Measurements from ENCODE around the gene PIK3AP1.
"Not testable (repeated sequence)": the region's sequence is repeated elsewhere in the genome, so short reads cannot be mapped to it uniquely, and the experiment has no call there.

Gene PIK3AP1

DNA sequence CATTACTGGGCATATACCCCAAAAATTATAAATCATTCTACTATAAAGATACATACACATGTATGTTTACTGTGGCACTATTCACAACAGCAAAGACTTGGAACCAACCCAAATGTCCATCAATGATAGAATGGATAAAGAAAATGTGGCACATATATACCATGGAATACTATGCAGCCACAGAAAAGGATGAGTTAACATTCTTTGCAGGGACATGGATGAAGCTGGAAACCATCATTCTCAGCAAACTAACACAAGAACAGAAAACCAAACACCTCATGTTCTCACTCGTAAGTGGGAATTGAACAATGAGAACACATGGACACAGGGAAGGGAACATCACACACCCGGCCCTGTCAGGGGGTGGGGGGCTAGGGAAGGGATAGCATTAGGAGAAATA lies 145.8 kb downstream of the PIK3AP1 start:
- not testable (repeated sequence) for DNase-seq

GRCh38 chr10:96573036-96573435 lies 147.3 kb downstream of the PIK3AP1 start:
- DNase-seq: no peak

- DNase-seq: no peak
Measured at GRCh38 chr10:96570983-96571964, 149.0 kb downstream of the PIK3AP1 start.

- DNase-seq: no peak
Measured at GRCh38 chr10:96570511-96570910, 149.8 kb downstream of the PIK3AP1 start.

DNA sequence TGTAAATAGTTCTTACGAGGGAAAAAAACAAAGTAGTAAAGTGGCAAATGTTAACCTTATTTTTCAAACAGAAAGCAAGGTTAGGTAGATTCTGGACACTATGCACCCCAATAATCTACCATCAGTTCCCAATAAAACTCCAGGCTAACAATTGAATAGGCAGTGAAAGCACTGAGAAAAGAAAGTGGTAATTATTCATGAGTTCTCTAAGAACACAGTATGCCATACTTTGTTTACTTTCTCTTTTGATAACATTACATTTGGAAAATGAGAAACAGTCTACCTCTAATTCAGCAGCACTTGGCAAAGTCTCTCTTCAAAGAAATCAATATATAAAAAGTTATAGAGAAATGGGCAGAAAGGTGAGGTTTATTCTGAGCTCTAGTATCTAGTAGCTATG lies 151.9 kb downstream of the PIK3AP1 start:
- DNase-seq: no peak

DNA sequence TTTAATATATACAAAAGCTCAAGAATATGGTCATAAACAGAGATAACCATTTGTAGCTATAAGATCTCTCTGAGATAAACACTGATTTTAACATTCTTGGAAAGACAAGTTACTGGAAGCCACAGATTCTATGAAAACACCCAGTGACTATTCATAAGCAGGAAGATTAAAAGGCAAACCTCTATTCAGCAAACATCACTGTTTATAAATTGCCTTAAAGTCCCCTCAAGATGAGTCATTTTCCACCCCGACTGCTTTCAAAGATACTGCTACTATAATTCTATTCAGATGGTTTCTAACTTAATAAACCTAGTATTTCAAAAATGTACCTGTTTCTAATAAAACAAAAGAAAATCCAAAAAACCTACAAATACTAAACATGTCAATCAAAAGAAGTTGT lies 154.5 kb downstream of the PIK3AP1 start:
- no peak for DNase-seq

GRCh38 chr10:96560966-96561887 lies 159.1 kb downstream of the PIK3AP1 start:
- DNase-seq: no peak

- no peak for DNase-seq
Measured at GRCh38 chr10:96560489-96560888, 159.8 kb downstream of the PIK3AP1 start.

DNA sequence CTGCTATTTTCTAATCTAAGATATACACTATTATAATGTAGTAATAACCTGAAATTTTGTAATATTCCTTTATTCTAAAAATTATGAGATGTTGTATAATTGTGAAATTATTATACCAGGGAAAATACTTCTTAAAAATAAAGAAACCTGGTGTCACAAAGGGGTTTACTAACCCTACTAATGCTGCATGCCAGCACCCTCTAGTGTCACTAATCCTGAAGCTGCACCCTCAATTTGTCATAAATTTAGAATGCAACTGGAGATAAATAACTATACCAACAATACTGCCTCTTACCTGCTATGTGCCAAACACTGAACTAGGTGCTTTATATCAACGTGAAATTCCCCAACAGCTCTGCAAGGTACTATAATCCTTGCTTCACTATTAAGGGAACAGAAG lies 164.3 kb downstream of the PIK3AP1 start:
- DNase-seq: no peak

DNA sequence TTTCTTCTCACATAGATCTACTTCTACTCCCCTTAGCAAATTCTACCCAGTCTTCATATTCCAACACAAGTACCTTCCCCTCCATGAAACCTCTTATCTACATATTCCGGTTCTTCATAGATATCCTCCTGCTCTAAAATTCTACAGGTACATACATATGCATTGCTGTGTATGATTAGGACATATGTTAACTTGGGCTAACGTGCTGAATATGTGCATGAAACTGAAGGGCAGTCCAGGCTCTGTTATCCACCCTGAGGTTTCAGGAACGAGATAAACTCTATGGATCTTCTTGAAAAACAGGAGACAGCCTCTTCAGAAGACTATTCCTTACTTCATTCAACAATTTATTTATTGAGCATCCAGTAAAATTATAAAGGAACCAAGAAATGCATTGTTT lies 165.0 kb downstream of the PIK3AP1 start:
- DNase-seq: no peak

GRCh38 chr10:96548589-96548988 lies 171.7 kb downstream of the PIK3AP1 start:
- DNase-seq: no peak

DNA sequence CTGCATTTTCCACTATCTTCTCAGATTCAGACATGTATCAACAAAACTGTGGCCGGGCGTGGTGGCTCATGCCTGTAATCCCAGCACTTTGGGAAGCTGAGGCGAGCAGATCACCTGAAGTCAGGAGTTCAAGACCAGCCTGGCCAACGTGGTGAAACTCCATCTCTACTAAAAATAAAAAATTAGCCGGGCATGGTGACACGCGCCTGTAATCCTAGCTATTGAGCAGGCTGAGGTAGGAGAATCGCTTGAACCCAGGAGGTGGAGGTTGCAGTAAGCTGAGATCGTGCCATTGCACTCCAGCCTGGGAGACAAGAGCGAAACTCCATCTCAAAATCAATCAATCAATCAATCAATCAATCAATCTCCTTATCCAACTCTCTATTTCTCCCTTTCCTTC lies 174.8 kb downstream of the PIK3AP1 start:
- DNase-seq: not testable (repeated sequence)
